Caco-2 (cell line): Measurements from ENCODE around the gene CGB8. TPM values are rescaled to one million over a fixed set of nuclear protein-coding genes. Genes with fewer than 3 reads are reported as not detected.
A peak's percentile ranks its signal among the peaks of the same experiment; 100 is the strongest.

Experiments
- BruUV-seq: library from RNA; stranded (reverse); fragments of 400-500 nt; replicated peaks from 2 replicates; lab custom pipeline; 2021; lab: Mats Ljungman, UMichigan
- CTCF ChIA-PET: fragments of 300-600 bp; sonication (Branson Sonifier 250); formaldehyde crosslinking; loops from one replicate; lab custom pipeline; 2022; ENCODE audit warnings: antibody characterized with exemption; lab: Charles Lee
- POLR2A ChIA-PET: fragments of 300-600 bp; sonication (Branson Sonifier 250); formaldehyde crosslinking; loops from one replicate; lab custom pipeline; 2022; ENCODE audit warnings: antibody characterized with exemption; lab: Charles Lee
- DNase-seq, 2 experiments: peaks; one replicate each; pipeline versions ENCODE4 v3.0.0 to v3.0.0-alpha.2; 2020 to 2022
- H3K27me3 ChIP-seq: replicated peaks from 2 replicates; pipeline ENCODE4 v1.6.0; 2011; ENCODE audit warnings: low read length; ENCODE audit not compliant: control insufficient read depth, insufficient read depth
- H3K36me3 ChIP-seq: 2 replicates; pipeline ENCODE4 v1.5.1; 2011; ENCODE audit warnings: low read length; ENCODE audit not compliant: control insufficient read depth, insufficient read depth
- H3K4me1 ChIP-seq: fragments of 250-450 bp; sonication (Bioruptor Pico); 2 replicates; pipeline ENCODE4 v1.5.1; 2020; ENCODE audit warnings: mild to moderate bottlenecking
- H3K4me3 ChIP-seq: 2 replicates; pipeline ENCODE4 v1.5.1; 2011; ENCODE audit warnings: low read depth, mild to moderate bottlenecking, control low read depth, low read length
- H3K9me3 ChIP-seq: fragments of 250-450 bp; sonication (Bioruptor Pico); 2 replicates; pipeline ENCODE4 v1.5.1; 2020; ENCODE audit warnings: mild to moderate bottlenecking, moderate library complexity
- H3K27ac Mint-ChIP-seq: one replicate; pipeline ENCODE4 v1.8.0; 2022; ENCODE audit warnings: mixed read lengths; ENCODE audit not compliant: unreplicated experiment
- H3K27me3 Mint-ChIP-seq: one replicate; pipeline ENCODE4 v1.8.0; 2022; ENCODE audit warnings: mixed read lengths; ENCODE audit not compliant: insufficient read depth, unreplicated experiment
- H3K36me3 Mint-ChIP-seq: one replicate; pipeline ENCODE4 v1.8.0; 2022; ENCODE audit warnings: mild to moderate bottlenecking, mixed read lengths; ENCODE audit not compliant: insufficient read depth, unreplicated experiment
- H3K4me1 Mint-ChIP-seq: one replicate; pipeline ENCODE4 v1.8.0; 2022; ENCODE audit warnings: low read depth, mixed read lengths; ENCODE audit not compliant: unreplicated experiment
- H3K4me3 Mint-ChIP-seq: one replicate; pipeline ENCODE4 v1.8.0; 2022; ENCODE audit warnings: mild to moderate bottlenecking, moderate library complexity, mixed read lengths; ENCODE audit not compliant: unreplicated experiment
- H3K9me3 Mint-ChIP-seq: one replicate; pipeline ENCODE4 v1.8.0; 2022; ENCODE audit warnings: mixed read lengths; ENCODE audit not compliant: unreplicated experiment
- CTCF ChIP-seq, 2 experiments: fragments of 200-600 bp in 1 of 2; IDR thresholded peaks; 1 replicate in 1 of 2; 2 replicates in 1 of 2; pipeline versions ENCODE4 v1.5.1 to v1.8.0; 2011 to 2022; ENCODE audit warnings: antibody characterized with exemption in 1 of 2, control low read depth in 1 of 2, inconsistent platforms in 1 of 2, low read depth in 1 of 2, low read length in 1 of 2, mild to moderate bottlenecking in 1 of 2, moderate library complexity in 1 of 2; ENCODE audit not compliant: insufficient read depth in 1 of 2, severe bottlenecking in 1 of 2, unreplicated experiment in 1 of 2
- intact Hi-C: fragments of 100-400 bp; cut with micrococcal nuclease; formaldehyde crosslinking; loops from one replicate; pipeline ENCODE4 v1.10.0; 2022; ENCODE audit not compliant: unreplicated experiment
- total RNA-seq: library from RNA; stranded (reverse); gene quantifications from 2 replicates; pipeline ENCODE4 v1.2.3, GENCODE V29; 2022

Gene CGB8
- total RNA-seq, 1 experiment from 2014 or later = not detected

- Mint-ChIP-seq H3K36me3 (peaks cover 36% of the 10 kb centered on the region), H3K27ac (peak within 1 kb of the TSS; percentile 20), H3K27me3 (no peaks in the 10 kb centered on the region), H3K9me3 (no peaks in the 10 kb centered on the region), H3K4me3 (peak within 1 kb of the TSS; percentile 79), H3K4me1 (peaks cover 21% of the 10 kb centered on the region)
- DNase-seq = no peak
- no peak for TF ChIP-seq CTCF (IDR thresholded peaks at IDR 0.05; ENCODE audit: insufficient read depth in 1 of 2, low read depth in 1 of 2, low read length in 1 of 2, severe bottlenecking in 1 of 2, unreplicated experiment in 1 of 2)
- 0 out of 2 replicates have a peak, but pooled peaks cover 9% of the 10 kb centered on the region for H3K4me1 ChIP-seq
- peaks cover 1% of the 10 kb centered on the region; the same call in 1 of the 2 replicates for H3K36me3 ChIP-seq
- no TSS peak for BruUV-seq
- H3K27me3 ChIP-seq = no peaks in the 10 kb centered on the region; the same call in 1 of the 2 replicates
- intact Hi-C loops = loop anchor here (1.0 kb wide), 1 partner anchor 57 kb away; no protein-coding TSS in a partner anchor
- CTCF ChIA-PET = interaction anchor here (0.6 to 4.0 kb wide), 8 partner anchors 17 to 846 kb away, joined by 3 to 51 read pairs (median 6); partner anchors contain the start of genes GYS1, NTF4 and RUVBL2
- peak within 1 kb of the TSS; percentile 49 for H3K4me3 ChIP-seq
- POLR2A ChIA-PET = interaction anchor here (1.1 kb wide), 1 partner anchor 24 kb away, joined by 5 read pairs; the partner anchor contains the start of genes GYS1 and RUVBL2
- H3K9me3 ChIP-seq = no peaks in the 10 kb centered on the region
Measured at GRCh38 chr19:49017041-49017665, 31.8 kb downstream of the CGB8 start, which contains the start of gene LHB. Gene LHB (minus strand): TSS chr19:49017091. CDS start chr19:49017081, 10 bp downstream.

GRCh38 chr19:49016067-49016839, 32.7 kb downstream of the CGB8 start:
- Histone ChIP-seq H3K4me1 (0 out of 2 replicates have a peak, but pooled peaks cover 9% of the 10 kb centered on the region), H3K9me3 (no peaks in the 10 kb centered on the region), H3K4me3 (no peak overlapping the region), H3K36me3 (peaks cover 1% of the 10 kb centered on the region; the same call in 1 of the 2 replicates), H3K27me3 (no peaks in the 10 kb centered on the region)
- Mint-ChIP-seq H3K9me3 (no peaks in the 10 kb centered on the region), H3K27ac (peak overlapping the region; percentile 20), H3K4me3 (peak overlapping the region; percentile 32), H3K27me3 (no peaks in the 10 kb centered on the region), H3K4me1 (peaks cover 17% of the 10 kb centered on the region), H3K36me3 (peaks cover 36% of the 10 kb centered on the region)
- no TSS peak for BruUV-seq
- intact Hi-C loops = no loop called here
- POLR2A ChIA-PET = no interaction called here
- CTCF ChIA-PET = interaction anchor here (0.9 kb wide), 1 partner anchor 23 kb away, joined by 5 read pairs; the partner anchor contains the start of genes GYS1 and RUVBL2
- TF ChIP-seq CTCF (IDR thresholded peaks at IDR 0.05; ENCODE audit: insufficient read depth in 1 of 2, low read depth in 1 of 2, low read length in 1 of 2, severe bottlenecking in 1 of 2, unreplicated experiment in 1 of 2) = no peak
- no peak for DNase-seq

GRCh38 chr19:49014870-49015255, 34.0 kb downstream of the CGB8 start:
- H3K9me3 ChIP-seq = no peaks in the 10 kb centered on the region
- H3K36me3 ChIP-seq = peaks cover 1% of the 10 kb centered on the region; the same call in 1 of the 2 replicates
- no peak for TF ChIP-seq CTCF (IDR thresholded peaks at IDR 0.05; ENCODE audit: insufficient read depth in 1 of 2, low read depth in 1 of 2, low read length in 1 of 2, severe bottlenecking in 1 of 2, unreplicated experiment in 1 of 2)
- Mint-ChIP-seq H3K4me1 (peaks cover 6% of the 10 kb centered on the region), H3K27ac (no peak overlapping the region), H3K36me3 (peaks cover 40% of the 10 kb centered on the region), H3K9me3 (no peaks in the 10 kb centered on the region), H3K27me3 (no peaks in the 10 kb centered on the region), H3K4me3 (no peak overlapping the region)
- 0 out of 2 replicates have a peak, but pooled peaks cover 9% of the 10 kb centered on the region for H3K4me1 ChIP-seq
- POLR2A ChIA-PET = no interaction called here
- no peak for DNase-seq
- CTCF ChIA-PET = interaction anchor here (0.6 kb wide), 1 partner anchor 461 kb away, joined by 8 read pairs; no protein-coding TSS in a partner anchor
- no peak overlapping the region for H3K4me3 ChIP-seq
- no TSS peak for BruUV-seq
- intact Hi-C loops = no loop called here
- H3K27me3 ChIP-seq = no peaks in the 10 kb centered on the region
